Measurements from ENCODE around the gene ITGB8. TPM values are rescaled to one million over a fixed set of nuclear protein-coding genes. Genes with fewer than 3 reads are reported as not detected.

Gene ITGB8
- total RNA-seq, 1 donor from 2014 or later, result 2.2 TPM

- DNase-seq (ENCODE audit: low read depth in 2 of 2), result no peak
Measured at GRCh38 chr7:20464891-20465290, 134.2 kb downstream of the ITGB8 start.

Other genes starting within 250 kb of the ITGB8 start
- not detected in 2 replicates for gene MACC1, start 113.5 kb upstream of the ITGB8 start, total RNA-seq

Measured in dermis microvascular lymphatic vessel endothelial cell (primary cell).